Measurements from ENCODE around the gene IRF7.
A peak's percentile ranks its signal among the peaks of the same experiment; 100 is the strongest.

The IRF7 gene

GRCh38 chr11:617199-617911 is 1.6 kb upstream of the IRF7 start:
- H3K4me3 ChIP-seq (ENCODE audit: low read depth, low read length): no peak overlapping the region
- no peak for DNase-seq (ENCODE audit: low read depth)
- in situ Hi-C loops (cut with HindIII; ENCODE audit: low sequenced_read_pairs): no loop called here
- TF ChIP-seq CTCF (IDR thresholded peaks at IDR 0.05; ENCODE audit: low read depth, low read length, missing control alignments): no peak

GRCh38 chr11:616320-617198 is 809 bp upstream of the IRF7 start:
- no peak overlapping the region for H3K4me3 ChIP-seq (ENCODE audit: low read depth, low read length)
- DNase-seq (ENCODE audit: low read depth): no peak
- no peak for TF ChIP-seq CTCF (IDR thresholded peaks at IDR 0.05; ENCODE audit: low read depth, low read length, missing control alignments)
- in situ Hi-C loops (cut with HindIII; ENCODE audit: low sequenced_read_pairs): no loop called here

GRCh38 chr11:614623-615503 is 887 bp downstream of the IRF7 start:
- in situ Hi-C loops (cut with HindIII; ENCODE audit: low sequenced_read_pairs): no loop called here
- DNase-seq (ENCODE audit: low read depth): peak; percentile 8
- H3K4me3 ChIP-seq (ENCODE audit: low read depth, low read length): peak overlapping the region; percentile 56
- no peak for TF ChIP-seq CTCF (IDR thresholded peaks at IDR 0.05; ENCODE audit: low read depth, low read length, missing control alignments)

- TF ChIP-seq CTCF (IDR thresholded peaks at IDR 0.05; ENCODE audit: low read depth, low read length, missing control alignments): no peak
- DNase-seq (ENCODE audit: low read depth): no peak
- in situ Hi-C loops (cut with HindIII; ENCODE audit: low sequenced_read_pairs): no loop called here
- H3K4me3 ChIP-seq (ENCODE audit: low read depth, low read length): no peak overlapping the region
These were observed 1.6 kb downstream of the IRF7 start for GRCh38 chr11:614021-614622.

- no peak for DNase-seq (ENCODE audit: low read depth)
- H3K4me3 ChIP-seq (ENCODE audit: low read depth, low read length): no peak overlapping the region
- TF ChIP-seq CTCF (IDR thresholded peaks at IDR 0.05; ENCODE audit: low read depth, low read length, missing control alignments): no peak
- in situ Hi-C loops (cut with HindIII; ENCODE audit: low sequenced_read_pairs): no loop called here
These were observed 2.3 kb downstream of the IRF7 start for GRCh38 chr11:613369-613968.
